Adipocyte (in vitro differentiated cells): ENCODE results near the gene LOXL4.

ENCODE experiments used
- DNase-seq: peaks from one replicate; pipeline ENCODE4 v3.0.0-alpha.2; 2015; ENCODE audit warnings: low read depth
- H3K27me3 ChIP-seq: replicated peaks from 2 replicates; pipeline ENCODE4 v1.7.0; 2013; ENCODE audit warnings: mild to moderate bottlenecking, low read length, moderate library complexity; ENCODE audit not compliant: control insufficient read depth, insufficient read depth
- H3K36me3 ChIP-seq: 2 replicates; pipeline ENCODE4 v1.7.0; 2013; ENCODE audit warnings: low read length, mild to moderate bottlenecking, moderate library complexity; ENCODE audit not compliant: control insufficient read depth, insufficient read depth, severe bottlenecking
- H3K4me1 ChIP-seq: 2 replicates; pipeline ENCODE4 v1.7.0; 2013; ENCODE audit warnings: mild to moderate bottlenecking, low read length, moderate library complexity; ENCODE audit not compliant: control insufficient read depth, insufficient read depth
- H3K4me3 ChIP-seq: 2 replicates; pipeline ENCODE4 v1.7.0; 2013; ENCODE audit warnings: mild to moderate bottlenecking, low read length, moderate library complexity
- H3K9ac ChIP-seq: 2 replicates; pipeline ENCODE4 v1.7.0; 2013; ENCODE audit warnings: mild to moderate bottlenecking, low read length, moderate library complexity
- H3K9me3 ChIP-seq: 2 replicates; pipeline ENCODE4 v1.7.0; 2013; ENCODE audit warnings: mild to moderate bottlenecking, low read length, moderate library complexity; ENCODE audit not compliant: control insufficient read depth

LOXL4 gene

DNA sequence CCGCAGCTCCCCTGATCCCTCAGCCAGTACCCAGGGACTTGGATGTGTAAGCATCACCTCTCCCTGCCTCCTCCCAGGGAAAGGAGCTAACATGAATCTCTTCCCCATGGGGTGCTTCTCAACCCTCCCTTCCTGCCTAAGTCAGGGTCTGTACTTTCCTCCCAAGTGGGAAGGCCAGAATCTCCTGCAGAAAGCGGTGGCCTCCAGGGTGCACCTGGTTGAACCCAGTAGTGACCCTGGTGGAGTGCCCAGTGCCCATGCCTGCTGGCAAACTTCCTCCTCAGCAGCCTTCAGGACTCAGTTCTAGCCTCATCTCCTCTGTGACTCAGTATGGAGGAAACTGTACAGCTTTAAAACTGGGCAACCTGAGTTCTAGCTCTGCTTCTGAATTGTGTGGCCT is 2.8 kb upstream of the LOXL4 start:
- DNase-seq, result no peak
- peaks cover 10% of the 10 kb centered on the region for H3K27me3 ChIP-seq
- no peak overlapping the region for H3K4me3 ChIP-seq
- H3K9ac ChIP-seq, result no peak overlapping the region
- H3K9me3 ChIP-seq, result peaks cover 3% of the 10 kb centered on the region
- H3K4me1 ChIP-seq, result peaks cover 25% of the 10 kb centered on the region
- H3K36me3 ChIP-seq, result no peaks in the 10 kb centered on the region

DNA sequence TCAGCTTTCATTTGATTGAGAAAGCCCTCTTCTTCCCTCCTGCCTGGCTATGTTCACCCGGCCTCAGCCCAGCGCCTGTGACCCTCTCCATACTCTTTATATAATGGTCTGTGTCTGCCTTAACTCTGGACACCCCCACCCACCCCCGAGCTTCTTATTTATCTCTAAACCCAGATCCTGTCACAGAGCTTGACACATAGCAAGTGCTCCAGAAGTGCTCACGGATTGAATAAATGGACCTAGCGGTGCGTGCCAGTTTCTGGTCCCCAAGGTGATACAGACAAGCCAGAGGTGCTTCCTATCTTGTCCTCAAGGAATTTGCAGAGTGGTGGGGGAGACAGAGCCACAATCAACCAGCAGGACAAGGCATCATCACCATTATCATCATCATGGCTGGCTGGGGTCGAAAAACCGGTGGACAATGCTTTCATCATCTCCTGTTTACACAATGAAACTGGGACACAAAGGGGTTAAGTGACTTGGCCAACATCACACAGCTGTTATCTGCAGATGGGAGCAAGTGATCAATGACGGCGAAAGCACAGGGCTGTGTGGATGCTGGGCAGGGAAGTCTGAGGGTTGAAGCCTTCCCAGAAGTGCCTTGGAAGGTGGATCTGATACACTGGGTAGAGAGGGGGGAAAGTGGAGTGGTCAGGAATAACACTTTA is 2.2 kb upstream of the LOXL4 start:
- peaks cover 7% of the 10 kb centered on the region for H3K27me3 ChIP-seq
- H3K36me3 ChIP-seq, result no peaks in the 10 kb centered on the region
- H3K4me3 ChIP-seq, result no peak overlapping the region
- no peaks in the 10 kb centered on the region for H3K9me3 ChIP-seq
- no peak for DNase-seq
- peaks cover 25% of the 10 kb centered on the region for H3K4me1 ChIP-seq
- H3K9ac ChIP-seq, result no peak overlapping the region

DNA sequence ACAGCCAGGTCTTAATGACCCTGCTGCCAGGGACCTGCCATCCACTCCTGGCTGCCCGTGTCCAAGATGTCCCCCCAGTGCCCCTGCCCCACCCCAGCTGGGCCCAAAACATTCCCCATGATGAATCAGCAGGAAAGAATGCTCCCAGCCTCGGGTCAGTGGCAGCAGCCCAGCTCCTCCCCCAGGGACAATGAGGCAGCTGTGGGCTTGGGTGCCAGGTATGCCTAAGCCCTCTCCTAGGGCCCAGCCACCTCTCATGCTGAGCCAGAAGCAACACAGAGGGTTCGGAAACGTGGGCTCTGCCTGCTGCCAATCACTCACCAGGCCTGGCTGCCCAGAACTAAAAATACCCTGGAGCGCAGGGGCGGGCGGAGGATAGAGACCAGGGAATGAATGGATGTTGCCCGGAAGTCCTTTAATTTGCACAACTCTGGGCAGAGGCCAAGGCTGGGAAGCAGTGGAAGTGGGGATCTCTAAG is 1.5 kb upstream of the LOXL4 start:
- peak; percentile 78 for DNase-seq
- Histone ChIP-seq H3K9me3 (no peaks in the 10 kb centered on the region), H3K27me3 (peaks cover 7% of the 10 kb centered on the region)

DNA sequence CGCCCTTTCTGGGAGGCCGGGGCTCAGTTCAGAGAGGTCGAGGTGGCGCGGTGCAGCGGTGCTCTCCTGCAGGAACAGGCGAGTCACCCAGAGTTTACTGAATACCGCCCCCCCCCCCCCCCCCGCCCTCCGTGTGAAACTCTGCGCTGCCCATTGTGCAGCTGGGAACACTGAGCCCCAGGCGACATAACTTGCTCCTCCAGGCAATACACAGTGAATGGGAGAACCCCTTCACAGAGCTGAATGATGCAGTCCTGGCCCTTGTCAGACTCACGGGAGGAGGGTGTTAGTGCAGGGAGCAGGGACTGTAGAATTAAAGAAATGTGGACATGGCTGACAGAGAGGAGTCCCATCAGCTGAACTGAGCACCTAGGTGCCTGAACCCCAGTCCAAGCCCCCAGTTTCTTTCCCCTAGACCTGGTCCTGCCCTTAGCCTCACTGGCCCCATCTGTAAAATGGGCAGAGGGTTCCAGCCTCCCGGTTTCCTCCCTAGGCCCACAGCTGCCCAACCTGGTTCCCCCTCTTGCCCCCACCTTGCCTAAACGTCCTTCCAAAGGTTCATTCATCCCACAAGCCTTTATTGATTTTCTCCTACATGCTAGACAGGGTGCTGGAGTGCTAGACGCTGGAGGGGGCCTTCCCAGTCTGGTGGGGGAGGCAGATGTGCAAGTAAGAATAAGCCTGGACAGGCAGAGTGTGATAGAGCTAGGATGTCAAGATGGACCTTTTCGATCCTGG is 869 bp upstream of the LOXL4 start:
- Histone ChIP-seq H3K4me3 (peak overlapping the region; percentile 73), H3K4me1 (peaks cover 25% of the 10 kb centered on the region), H3K36me3 (no peaks in the 10 kb centered on the region), H3K9me3 (no peaks in the 10 kb centered on the region), H3K9ac (peak overlapping the region; percentile 77), H3K27me3 (peaks cover 7% of the 10 kb centered on the region)
- DNase-seq, result no peak

More for the DNA sequence above, 1.5 kb upstream of the LOXL4 start:
- H3K9ac ChIP-seq, result no peak overlapping the region
- H3K36me3 ChIP-seq, result no peaks in the 10 kb centered on the region
- peaks cover 25% of the 10 kb centered on the region for H3K4me1 ChIP-seq
- H3K4me3 ChIP-seq, result no peak overlapping the region

DNA sequence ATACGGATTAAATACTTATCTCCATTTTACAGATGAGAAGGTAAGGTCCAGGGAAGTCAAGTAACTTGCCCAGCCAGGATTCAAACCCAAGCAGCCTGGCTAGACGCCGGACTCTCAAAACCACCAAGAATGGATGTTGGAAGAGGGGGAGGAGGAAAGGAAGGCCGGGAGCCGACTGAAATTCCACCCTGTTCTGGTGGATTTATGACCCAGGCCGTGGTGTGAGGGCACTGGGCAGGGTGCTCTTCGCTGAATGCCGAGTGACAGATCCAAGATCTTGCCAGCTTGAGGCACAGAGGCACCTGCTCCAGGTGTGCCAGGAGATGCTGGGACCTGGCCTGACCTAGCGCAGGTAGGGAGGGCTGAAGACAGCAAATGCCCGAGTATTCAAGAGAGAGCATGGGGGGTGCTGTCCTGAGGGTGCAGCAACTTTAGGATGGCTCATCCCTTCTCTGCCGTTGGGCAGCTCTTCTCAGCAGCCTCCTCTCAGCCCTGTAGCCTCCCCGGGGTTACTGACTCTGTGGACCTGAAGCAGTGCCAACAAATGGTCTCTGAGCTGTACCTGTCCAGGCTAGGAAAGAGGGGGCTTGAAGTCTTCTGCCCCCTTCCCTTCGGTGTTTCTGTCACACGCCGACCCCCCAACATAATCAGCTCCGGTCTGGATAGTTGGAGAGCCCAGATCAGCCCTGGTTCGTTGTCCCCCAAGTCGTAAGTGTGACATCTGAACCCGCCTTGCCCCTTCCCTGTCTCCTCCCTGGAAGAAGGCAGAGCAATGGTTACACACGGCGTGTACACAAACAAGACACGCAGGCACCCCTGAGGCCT is 713 bp downstream of the LOXL4 start:
- H3K36me3 ChIP-seq, result no peaks in the 10 kb centered on the region
- H3K9ac ChIP-seq, result peak overlapping the region; percentile 82
- H3K4me3 ChIP-seq, result peak overlapping the region; percentile 76
- no peaks in the 10 kb centered on the region for H3K9me3 ChIP-seq
- DNase-seq, result peak; percentile 22
- H3K27me3 ChIP-seq, result no peaks in the 10 kb centered on the region
- peaks cover 25% of the 10 kb centered on the region for H3K4me1 ChIP-seq

DNA sequence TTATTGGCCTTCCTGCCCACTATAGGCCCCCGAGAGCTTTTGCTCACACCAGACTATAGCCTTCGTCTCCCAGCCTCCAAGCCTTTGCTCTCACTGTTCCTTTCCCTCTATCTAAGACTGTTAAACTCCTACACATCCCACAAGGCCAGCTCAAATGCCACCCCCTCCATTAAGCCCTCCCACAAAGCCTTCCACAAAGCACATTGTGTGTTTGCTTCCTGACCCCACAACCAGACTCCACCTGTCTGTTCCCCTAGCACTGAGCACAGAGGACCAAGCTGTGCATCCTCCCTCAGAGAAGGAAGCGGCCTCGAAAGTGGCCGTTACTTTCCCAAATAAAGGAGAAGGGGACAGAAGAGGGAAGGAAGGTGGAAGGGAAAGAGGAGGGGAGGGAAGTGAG is 1.3 kb downstream of the LOXL4 start:
- H3K27me3 ChIP-seq, result no peaks in the 10 kb centered on the region
- H3K4me3 ChIP-seq, result no peak overlapping the region
- no peak overlapping the region for H3K9ac ChIP-seq
- H3K36me3 ChIP-seq, result no peaks in the 10 kb centered on the region
- no peaks in the 10 kb centered on the region for H3K9me3 ChIP-seq
- peaks cover 25% of the 10 kb centered on the region for H3K4me1 ChIP-seq
- no peak for DNase-seq

DNA sequence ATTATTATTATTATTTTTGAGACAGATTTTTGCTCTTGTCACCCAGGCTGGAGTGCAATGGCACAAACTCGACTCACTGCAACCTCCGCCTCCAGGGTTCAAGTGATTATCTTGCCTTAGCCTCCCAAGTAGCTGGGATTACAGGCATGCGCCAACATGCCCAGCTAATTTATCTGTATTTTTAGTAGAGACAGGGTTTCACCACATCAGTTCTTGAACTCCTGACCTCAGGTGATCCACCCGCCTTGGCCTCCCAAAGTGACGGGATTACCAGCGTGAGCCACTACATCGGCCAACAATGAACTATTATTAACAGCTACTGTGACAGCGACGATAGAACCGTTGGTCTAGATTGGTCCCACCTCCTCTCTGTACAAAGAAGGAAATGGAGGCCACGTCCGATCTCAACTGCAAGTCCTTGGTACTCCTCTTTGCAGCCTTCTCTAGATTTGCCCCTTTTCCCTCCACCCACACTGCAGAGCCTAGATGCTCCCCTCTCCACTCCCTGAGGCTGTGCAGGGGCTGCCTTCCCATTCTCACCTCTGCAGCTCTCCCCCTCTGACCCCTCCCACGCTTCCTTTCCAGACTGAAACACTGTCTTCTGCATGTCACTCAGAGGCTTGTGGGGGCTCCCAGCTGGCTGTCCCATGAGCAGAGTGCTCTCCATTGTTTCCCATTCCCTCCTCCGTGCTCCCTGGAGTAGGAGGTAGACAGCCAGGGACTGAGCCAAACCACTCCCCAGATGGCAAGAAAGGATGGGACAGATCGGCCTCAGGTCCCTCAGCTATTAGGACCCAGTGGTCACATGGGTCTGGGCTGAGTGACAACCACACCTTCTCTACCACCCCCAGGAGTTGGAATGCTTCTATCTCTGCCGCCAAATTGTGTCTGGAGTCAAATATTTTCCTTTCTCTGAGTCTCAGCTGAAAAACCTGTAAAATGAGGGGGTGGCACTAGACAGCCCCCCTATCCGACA is 2.3 kb downstream of the LOXL4 start:
- H3K4me3 ChIP-seq, result no peak overlapping the region
- H3K9ac ChIP-seq, result no peak overlapping the region
- no peaks in the 10 kb centered on the region for H3K27me3 ChIP-seq
- DNase-seq, result no peak
- H3K9me3 ChIP-seq, result no peaks in the 10 kb centered on the region
- H3K4me1 ChIP-seq, result peaks cover 25% of the 10 kb centered on the region
- H3K36me3 ChIP-seq, result no peaks in the 10 kb centered on the region

DNA sequence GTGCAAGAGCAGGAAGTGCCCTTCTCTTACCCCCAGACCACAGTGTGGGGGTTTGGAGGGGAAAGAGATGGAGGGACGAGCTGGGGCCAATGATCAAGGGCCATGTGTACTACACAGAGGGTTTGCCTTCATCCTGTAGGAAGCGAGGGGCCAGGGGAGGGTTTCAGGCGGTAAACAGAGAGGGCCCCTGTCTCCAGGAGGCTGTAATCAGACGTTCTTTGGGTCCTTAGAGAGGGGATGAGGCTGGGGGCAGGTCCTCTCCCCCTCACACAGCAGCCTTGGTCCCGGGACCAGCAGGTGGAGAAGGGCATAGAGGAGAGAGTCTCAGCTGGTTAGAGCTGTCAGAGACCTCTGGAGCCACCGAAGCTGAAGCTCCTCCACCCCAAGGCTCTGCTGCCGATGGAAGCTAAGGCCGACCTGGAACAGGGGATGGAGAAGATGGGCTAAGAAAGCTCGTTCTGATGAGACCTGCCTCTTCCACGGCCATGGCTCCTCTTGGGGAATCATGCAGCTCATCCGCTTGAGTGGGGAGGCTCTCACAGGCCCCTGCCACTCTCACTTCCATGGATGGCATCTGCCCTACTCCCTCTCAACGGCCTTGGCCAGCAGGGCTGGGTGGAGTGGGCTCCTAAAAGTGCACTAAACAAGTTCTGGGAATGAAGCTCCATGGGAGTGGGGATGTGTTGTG is 3.5 kb downstream of the LOXL4 start:
- Histone ChIP-seq H3K9me3 (no peaks in the 10 kb centered on the region), H3K36me3 (no peaks in the 10 kb centered on the region), H3K9ac (no peak overlapping the region), H3K4me1 (peaks cover 22% of the 10 kb centered on the region), H3K27me3 (no peaks in the 10 kb centered on the region), H3K4me3 (no peak overlapping the region)
- no peak for DNase-seq

DNA sequence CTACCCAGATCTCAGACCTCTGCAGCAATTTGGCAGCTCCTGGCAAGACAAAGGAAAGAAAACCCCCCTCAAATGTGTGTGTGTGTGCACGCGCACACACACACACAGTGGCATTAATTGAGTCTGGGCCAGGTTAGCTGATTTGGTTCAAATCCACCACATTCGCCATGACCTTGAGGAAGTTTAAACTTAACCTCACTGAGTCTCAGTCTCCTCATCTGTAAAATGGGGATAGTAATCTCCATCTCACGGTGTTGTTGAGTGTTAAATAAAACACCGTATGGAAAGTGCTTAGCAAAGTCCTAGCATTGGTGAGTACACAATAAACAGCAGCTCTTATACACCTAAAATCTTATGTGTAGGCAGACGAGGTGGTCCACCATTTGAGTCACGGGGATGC is 4.9 kb downstream of the LOXL4 start:
- H3K9ac ChIP-seq, result no peak overlapping the region
- H3K9me3 ChIP-seq, result no peaks in the 10 kb centered on the region
- no peak overlapping the region for H3K4me3 ChIP-seq
- peaks cover 14% of the 10 kb centered on the region for H3K4me1 ChIP-seq
- H3K36me3 ChIP-seq, result no peaks in the 10 kb centered on the region
- DNase-seq, result no peak
- no peaks in the 10 kb centered on the region for H3K27me3 ChIP-seq

DNA sequence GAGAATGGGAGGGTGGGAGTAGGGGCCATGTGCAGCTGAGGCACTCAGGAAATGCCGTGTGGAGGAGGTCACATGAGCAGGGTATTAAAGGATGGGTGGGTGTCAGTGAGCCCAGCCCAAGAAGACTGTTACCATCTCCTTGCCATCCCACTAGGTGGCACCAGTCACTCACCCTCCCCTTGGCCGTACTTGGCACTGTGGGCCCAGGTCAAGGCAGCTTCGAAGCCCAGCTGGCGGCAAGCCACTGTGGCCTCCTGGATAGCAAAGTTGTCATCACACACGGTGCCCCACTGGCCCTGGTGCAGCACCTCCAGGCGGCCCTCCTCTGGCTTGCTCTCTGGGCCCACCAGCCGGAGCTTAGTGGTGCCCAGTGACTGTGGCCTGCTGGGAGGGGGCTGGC is 5.4 kb downstream of the LOXL4 start:
- Histone ChIP-seq H3K9me3 (no peaks in the 10 kb centered on the region), H3K27me3 (no peaks in the 10 kb centered on the region)
- DNase-seq, result peak; percentile 45

More for the DNA sequence above, 5.4 kb downstream of the LOXL4 start:
- Histone ChIP-seq H3K4me3 (no peak overlapping the region), H3K4me1 (peaks cover 12% of the 10 kb centered on the region), H3K9ac (no peak overlapping the region), H3K36me3 (no peaks in the 10 kb centered on the region)
